ENCODE data around the gene GUCY1A2.

Gene GUCY1A2

GRCh38 chr11:106694501-106694900 lies 323.8 kb downstream of the GUCY1A2 start:
- peaks cover 0 to 10% (median 0%) of the 10 kb centered on the region in 4 donors for H3K4me1 ChIP-seq
- no peak overlapping the region for H3K4me3 ChIP-seq
- H3K9me3 ChIP-seq: no peaks in the 10 kb centered on the region
- H3K27ac ChIP-seq: no peak overlapping the region
- intact Hi-C loops (cut with DNase I; ENCODE audit: low total_unique reads): no loop called here
- no peaks in the 10 kb centered on the region for H3K36me3 ChIP-seq
- DNase-seq: no peak
- no peak for TF ChIP-seq CTCF (IDR thresholded peaks at IDR 0.05)
- no peaks in the 10 kb centered on the region for H3K27me3 ChIP-seq

GRCh38 chr11:106691807-106692365 lies 326.4 kb downstream of the GUCY1A2 start:
- Histone ChIP-seq H3K4me1 (peaks cover 0 to 10% (median 0%) of the 10 kb centered on the region in 4 donors), H3K27ac (no peak overlapping the region)
- intact Hi-C loops (cut with DNase I; ENCODE audit: low total_unique reads): no loop called here

GRCh38 chr11:106690923-106691322 lies 327.4 kb downstream of the GUCY1A2 start:
- H3K27ac ChIP-seq: no peak overlapping the region
- H3K4me3 ChIP-seq: no peak overlapping the region
- no peaks in the 10 kb centered on the region for H3K27me3 ChIP-seq
- peaks cover 0 to 9% (median 0%) of the 10 kb centered on the region in 4 donors for H3K4me1 ChIP-seq
- DNase-seq: no peak
- TF ChIP-seq CTCF (IDR thresholded peaks at IDR 0.05): no peak
- no peaks in the 10 kb centered on the region for H3K36me3 ChIP-seq
- intact Hi-C loops (cut with DNase I; ENCODE audit: low total_unique reads): no loop called here
- H3K9me3 ChIP-seq: no peaks in the 10 kb centered on the region

More at GRCh38 chr11:106691807-106692365, 326.4 kb downstream of the GUCY1A2 start:
- H3K36me3 ChIP-seq: no peaks in the 10 kb centered on the region
- no peak overlapping the region for H3K4me3 ChIP-seq
- TF ChIP-seq CTCF (IDR thresholded peaks at IDR 0.05): no peak
- H3K27me3 ChIP-seq: no peaks in the 10 kb centered on the region
- H3K9me3 ChIP-seq: no peaks in the 10 kb centered on the region
- DNase-seq: no peak

GRCh38 chr11:106684944-106685343 lies 333.3 kb downstream of the GUCY1A2 start:
- no peak overlapping the region for H3K4me3 ChIP-seq
- no peak for DNase-seq
- intact Hi-C loops (cut with DNase I; ENCODE audit: low total_unique reads): no loop called here
- no peak for TF ChIP-seq CTCF (IDR thresholded peaks at IDR 0.05)
- no peaks in the 10 kb centered on the region for H3K36me3 ChIP-seq
- H3K4me1 ChIP-seq: no peaks in the 10 kb centered on the region
- H3K27me3 ChIP-seq: no peaks in the 10 kb centered on the region
- H3K9me3 ChIP-seq: no peaks in the 10 kb centered on the region
- no peak overlapping the region for H3K27ac ChIP-seq

- no peak overlapping the region for H3K4me3 ChIP-seq
Observed at GRCh38 chr11:106683435-106683834, 334.8 kb downstream of the GUCY1A2 start.

More at GRCh38 chr11:106683435-106683834, 334.8 kb downstream of the GUCY1A2 start:
- intact Hi-C loops (cut with DNase I; ENCODE audit: low total_unique reads): no loop called here
- no peak for TF ChIP-seq CTCF (IDR thresholded peaks at IDR 0.05)
- Histone ChIP-seq H3K36me3 (no peaks in the 10 kb centered on the region), H3K27ac (no peak overlapping the region), H3K27me3 (no peaks in the 10 kb centered on the region), H3K9me3 (no peaks in the 10 kb centered on the region), H3K4me1 (no peaks in the 10 kb centered on the region)
- no peak for DNase-seq

Data from tibial artery (tissue), 4 donors.